Esophagus (tissue), 2 donors: ENCODE data around the gene RAP1GAP2. TPM values are rescaled to one million over a fixed set of nuclear protein-coding genes. Genes with fewer than 3 reads are reported as not detected.
"Not testable (repeated sequence)": the region's sequence is repeated elsewhere in the genome, so short reads cannot be mapped to it uniquely, and the experiment has no call there.

ENCODE experiments used
- H3K27ac ChIP-seq, 2 donors: one replicate each; pipeline ENCODE4 v1.5.1; 2013; ENCODE audit warnings: low read depth in 2 of 2, mild to moderate bottlenecking in 2 of 2, inconsistent platforms in 1 of 2, low read length in 1 of 2, moderate library complexity in 1 of 2
- H3K27me3 ChIP-seq, 2 donors: one replicate each; pipeline ENCODE4 v1.6.1; 2013; ENCODE audit warnings: low read length in 2 of 2, control low read depth in 1 of 2, mild to moderate bottlenecking in 1 of 2; ENCODE audit not compliant: insufficient read depth in 2 of 2, control insufficient read depth in 1 of 2
- H3K36me3 ChIP-seq, 2 donors: one replicate each; pipeline ENCODE4 v1.6.1; 2013; ENCODE audit warnings: low read length in 1 of 2; ENCODE audit not compliant: control insufficient read depth in 2 of 2, insufficient read depth in 2 of 2
- H3K4me1 ChIP-seq, 2 donors: one replicate each; pipeline ENCODE4 v1.6.1; 2013; ENCODE audit warnings: low read length in 1 of 2; ENCODE audit not compliant: control insufficient read depth in 2 of 2, insufficient read depth in 2 of 2
- H3K4me3 ChIP-seq, 2 donors: one replicate each; pipeline ENCODE4 v1.5.1; 2013; ENCODE audit warnings: low read length in 2 of 2, mild to moderate bottlenecking in 2 of 2, low read depth in 1 of 2, moderate library complexity in 1 of 2
- H3K9me3 ChIP-seq, 2 donors: one replicate each; pipeline ENCODE4 v1.6.1; 2013; ENCODE audit warnings: mild to moderate bottlenecking in 2 of 2, low read depth in 1 of 2, low read length in 1 of 2, moderate library complexity in 1 of 2; ENCODE audit not compliant: control insufficient read depth in 2 of 2, insufficient read depth in 1 of 2
- WGBS, 2 donors: extraction: QIAGEN DNeasy Blood & Tissue Kit; methylation state at CpG; one replicate each; pipeline ENCODE4 v1.1.7; 2013; 5-methylcytosine and 5-hydroxymethylcytosine counted together
- polyA plus RNA-seq, 2 donors: library from polyadenylated mRNA; stranded (reverse); fragments of 200-250 nt; gene quantifications; one replicate each; pipeline ENCODE4 v1.2.3, GENCODE V29; 2013
- donor health status: healthy with polysubstance abuse.
- donor health status: Bipolar disorder and iron deficiency.

RAP1GAP2 gene
- polyA plus RNA-seq, 2 donors: 3.6 to 5.1 TPM

- Histone ChIP-seq H3K36me3 (peaks cover 4 to 8% of the 10 kb centered on the region in 2 donors), H3K4me3 (no peak overlapping the region), H3K9me3 (no peaks in the 10 kb centered on the region), H3K27ac (peak overlapping the region in 1 of 2 donors; percentile 61), H3K27me3 (no peaks in the 10 kb centered on the region), H3K4me1 (peaks cover 4 to 5% of the 10 kb centered on the region in 2 donors)
- WGBS, 2 donors: 67 to 73% methylated on average over 17 of the region's 17 CpGs
Measured at GRCh38 chr17:2995886-2996809, 199.9 kb downstream of the RAP1GAP2 start.

GRCh38 chr17:2996810-2997670 lies 200.8 kb downstream of the RAP1GAP2 start:
- H3K27me3 ChIP-seq: no peaks in the 10 kb centered on the region
- no peaks in the 10 kb centered on the region for H3K9me3 ChIP-seq
- 85 to 92% methylated on average over 11 of the region's 11 CpGs for WGBS, 2 donors
- peak overlapping the region in 1 of 2 donors; percentile 49 for H3K27ac ChIP-seq
- H3K36me3 ChIP-seq: peaks cover 4 to 8% of the 10 kb centered on the region in 2 donors
- H3K4me3 ChIP-seq: no peak overlapping the region
- peaks cover 4 to 5% of the 10 kb centered on the region in 2 donors for H3K4me1 ChIP-seq

GRCh38 chr17:2998469-2998901 lies 202.2 kb downstream of the RAP1GAP2 start:
- not testable (repeated sequence) for H3K36me3 ChIP-seq, H3K4me1 ChIP-seq, H3K4me3 ChIP-seq, H3K9me3 ChIP-seq, H3K27ac ChIP-seq, H3K27me3 ChIP-seq
- 93% methylated on average over 9 of the region's 9 CpGs for WGBS, 2 donors

- 63 to 75% methylated on average over 14 of the region's 14 CpGs for WGBS, 2 donors
- Histone ChIP-seq H3K4me3 (no peak overlapping the region), H3K27ac (no peak overlapping the region), H3K36me3 (peaks cover 4 to 8% of the 10 kb centered on the region in 2 donors), H3K27me3 (no peaks in the 10 kb centered on the region), H3K9me3 (no peaks in the 10 kb centered on the region), H3K4me1 (peaks cover 2 to 12% of the 10 kb centered on the region in 2 donors)
Measured at GRCh38 chr17:3002538-3003295, 206.5 kb downstream of the RAP1GAP2 start.

GRCh38 chr17:3003296-3004149 lies 207.3 kb downstream of the RAP1GAP2 start:
- WGBS, 2 donors: 68 to 70% methylated on average over 23 of the region's 23 CpGs
- Histone ChIP-seq H3K27ac (peak overlapping the region; percentile 67 to 74), H3K9me3 (no peaks in the 10 kb centered on the region), H3K27me3 (no peaks in the 10 kb centered on the region), H3K4me1 (peaks cover 2 to 12% of the 10 kb centered on the region in 2 donors), H3K36me3 (peaks cover 4 to 13% of the 10 kb centered on the region in 2 donors), H3K4me3 (no peak overlapping the region)

- Histone ChIP-seq H3K36me3 (peaks cover 2 to 13% of the 10 kb centered on the region in 2 donors), H3K27ac (peak overlapping the region; percentile 67 to 74), H3K4me1 (peaks cover 2 to 12% of the 10 kb centered on the region in 2 donors), H3K27me3 (no peaks in the 10 kb centered on the region), H3K9me3 (no peaks in the 10 kb centered on the region), H3K4me3 (peak overlapping the region; percentile 0 to 11)
- 8 to 10% methylated on average over 36 of the region's 36 CpGs for WGBS, 2 donors
Measured at GRCh38 chr17:3004150-3004801, 208.0 kb downstream of the RAP1GAP2 start.

- peaks cover 0 to 13% of the 10 kb centered on the region in 2 donors for H3K36me3 ChIP-seq
Measured at GRCh38 chr17:3004925-3005324, 208.7 kb downstream of the RAP1GAP2 start.

GRCh38 chr17:3005696-3006095 lies 209.5 kb downstream of the RAP1GAP2 start:
- Histone ChIP-seq H3K27me3 (no peaks in the 10 kb centered on the region), H3K4me3 (no peak overlapping the region), H3K36me3 (peaks cover 0 to 13% of the 10 kb centered on the region in 2 donors), H3K9me3 (no peaks in the 10 kb centered on the region), H3K27ac (no peak overlapping the region), H3K4me1 (peaks cover 2 to 12% of the 10 kb centered on the region in 2 donors)
- WGBS, 2 donors: 92 to 96% methylated on average over 12 of the region's 12 CpGs

More at GRCh38 chr17:3004925-3005324, 208.7 kb downstream of the RAP1GAP2 start:
- H3K27me3 ChIP-seq: no peaks in the 10 kb centered on the region
- no peak overlapping the region for H3K4me3 ChIP-seq
- peak overlapping the region in 1 of 2 donors; percentile 74 for H3K27ac ChIP-seq
- no peaks in the 10 kb centered on the region for H3K9me3 ChIP-seq
- 75 to 79% methylated on average over 13 of the region's 13 CpGs for WGBS, 2 donors
- peaks cover 2 to 12% of the 10 kb centered on the region in 2 donors for H3K4me1 ChIP-seq
